Aorta (tissue), 5 donors: ENCODE data around the gene MARCHF11. TPM values are rescaled to one million over a fixed set of nuclear protein-coding genes. Genes with fewer than 3 reads are reported as not detected.

Source experiments
- ATAC-seq: fragments of 200-7000 bp; cut with Tn5 transposase; one replicate; pipeline ENCODE4 v1.9.1; 2022; ENCODE audit warnings: moderate library complexity; ENCODE audit not compliant: low FRiP score
- DNase-seq, 2 donors: peaks; one replicate each; pipeline ENCODE4 v3.0.0-alpha.2; 2020
- H3K27ac ChIP-seq, 2 donors: one replicate each; pipeline ENCODE4 v1.5.1; 2013; ENCODE audit warnings: low read length in 2 of 2, mild to moderate bottlenecking in 2 of 2, moderate library complexity in 2 of 2, control low read depth in 1 of 2, inconsistent platforms in 1 of 2, low read depth in 1 of 2
- H3K27me3 ChIP-seq, 2 donors: one replicate each; pipeline ENCODE4 v1.6.1; 2013; ENCODE audit warnings: control low read depth in 1 of 2, low read length in 1 of 2, mild to moderate bottlenecking in 1 of 2, moderate library complexity in 1 of 2; ENCODE audit not compliant: insufficient read depth in 2 of 2, control insufficient read depth in 1 of 2
- H3K36me3 ChIP-seq, 2 donors: one replicate each; pipeline ENCODE4 v1.6.1; 2013; ENCODE audit warnings: control low read depth in 1 of 2, low read length in 1 of 2, mild to moderate bottlenecking in 1 of 2; ENCODE audit not compliant: insufficient read depth in 2 of 2, control insufficient read depth in 1 of 2
- H3K4me1 ChIP-seq, 2 donors: one replicate each; pipeline ENCODE4 v1.6.1; 2013; ENCODE audit warnings: low read length in 2 of 2, control low read depth in 1 of 2, mild to moderate bottlenecking in 1 of 2, moderate library complexity in 1 of 2; ENCODE audit not compliant: insufficient read depth in 2 of 2, control insufficient read depth in 1 of 2
- H3K4me3 ChIP-seq, 2 donors: one replicate each; pipeline ENCODE4 v1.5.1; 2013; ENCODE audit warnings: low read length in 2 of 2, control low read depth in 1 of 2, mild to moderate bottlenecking in 1 of 2
- H3K9me3 ChIP-seq: one replicate; pipeline ENCODE4 v1.6.1; 2013; ENCODE audit warnings: mild to moderate bottlenecking, low read length; ENCODE audit not compliant: control insufficient read depth
- WGBS, 2 donors: extraction: QIAGEN DNeasy Blood & Tissue Kit; methylation state at CpG; one replicate each; pipeline ENCODE4 v1.1.7; 2013; 5-methylcytosine and 5-hydroxymethylcytosine counted together
- intact Hi-C, 2 donors: fragments of 100-400 bp; cut with DNase I; formaldehyde crosslinking; loops; one replicate each; pipeline versions ENCODE4 v1.14.2 to v1.15.0; 2022
- polyA plus RNA-seq, 2 donors: library from polyadenylated mRNA; stranded (reverse); fragments of 200-250 nt; gene quantifications; one replicate each; pipeline ENCODE4 v1.2.3, GENCODE V29; 2013
- total RNA-seq, 2 donors: library from RNA; stranded (reverse); fragmentation: NEBNext Ultra II Directional; extraction: Animal tissue kit (Norgen Biotek cat#: 25700); gene quantifications; one replicate each; pipeline ENCODE4 v1.2.1, GENCODE V29; 2021
- donor health status: healthy with polysubstance abuse.
- donor health status: Bipolar disorder and iron deficiency.
- donor health status: DM: no; HTN: no; CAD: no.
- donor health status: DM: no; HTN: no; CAD: no.
- donor health status: DM: yes; HTN: yes; CAD: no.

Gene MARCHF11
- total and polyA plus RNA-seq, 4 donors: not detected

GRCh38 chr5:16033187-16033925 lies 146.2 kb downstream of the MARCHF11 start:
- no peak for ATAC-seq
- intact Hi-C loops: no loop called here

GRCh38 chr5:16028708-16029107 lies 150.9 kb downstream of the MARCHF11 start:
- peaks cover 0 to 1% of the 10 kb centered on the region in 2 donors for H3K27me3 ChIP-seq
- 81 to 85% methylated on average over 3 of the region's 3 CpGs for WGBS, 2 donors
- H3K27ac ChIP-seq: no peak overlapping the region
- H3K4me3 ChIP-seq: no peak overlapping the region
- no peaks in the 10 kb centered on the region for H3K9me3 ChIP-seq
- DNase-seq (no peak), ATAC-seq (no peak)
- H3K4me1 ChIP-seq: no peaks in the 10 kb centered on the region
- intact Hi-C loops: no loop called here
- no peaks in the 10 kb centered on the region for H3K36me3 ChIP-seq

More at GRCh38 chr5:16033187-16033925, 146.2 kb downstream of the MARCHF11 start:
- WGBS, 2 donors: 80 to 83% methylated on average over 4 of the region's 4 CpGs
- Histone ChIP-seq H3K4me3 (no peak overlapping the region), H3K27ac (no peak overlapping the region), H3K36me3 (no peaks in the 10 kb centered on the region), H3K4me1 (no peaks in the 10 kb centered on the region), H3K27me3 (no peaks in the 10 kb centered on the region), H3K9me3 (no peaks in the 10 kb centered on the region)
- no peak for DNase-seq

- no peak for DNase-seq
- intact Hi-C loops: no loop called here
- Histone ChIP-seq H3K27me3 (peaks cover 0 to 3% of the 10 kb centered on the region in 2 donors), H3K27ac (no peak overlapping the region), H3K4me3 (no peak overlapping the region), H3K36me3 (no peaks in the 10 kb centered on the region), H3K4me1 (no peaks in the 10 kb centered on the region), H3K9me3 (no peaks in the 10 kb centered on the region)
- ATAC-seq: no peak
These were observed 153.9 kb downstream of the MARCHF11 start for GRCh38 chr5:16025681-16026080.

- Histone ChIP-seq H3K27me3 (peaks cover 0 to 3% of the 10 kb centered on the region in 2 donors), H3K4me3 (no peak overlapping the region), H3K9me3 (peaks cover 5% of the 10 kb centered on the region), H3K4me1 (no peaks in the 10 kb centered on the region), H3K36me3 (no peaks in the 10 kb centered on the region), H3K27ac (no peak overlapping the region)
- intact Hi-C loops: no loop called here
- WGBS, 2 donors: 72 to 77% methylated on average over 3 of the region's 3 CpGs
- no peak for ATAC-seq
- no peak for DNase-seq
These were observed 160.6 kb downstream of the MARCHF11 start for GRCh38 chr5:16018970-16019369.

GRCh38 chr5:16017720-16018119 lies 161.9 kb downstream of the MARCHF11 start:
- 55 to 58% methylated on average over 2 of the region's 2 CpGs for WGBS, 2 donors
- no peak overlapping the region for H3K4me3 ChIP-seq
- no peaks in the 10 kb centered on the region for H3K36me3 ChIP-seq
- no peaks in the 10 kb centered on the region for H3K4me1 ChIP-seq
- H3K27me3 ChIP-seq: peaks cover 0 to 2% of the 10 kb centered on the region in 2 donors
- ATAC-seq (no peak), DNase-seq (no peak)
- no peak overlapping the region for H3K27ac ChIP-seq
- intact Hi-C loops: no loop called here
- H3K9me3 ChIP-seq: peaks cover 5% of the 10 kb centered on the region
